ENCODE results near the gene ZFYVE9. TPM values are rescaled to one million over a fixed set of nuclear protein-coding genes. Genes with fewer than 3 reads are reported as not detected.

ZFYVE9 gene
- total and polyA plus RNA-seq, 2 of the 13 experiments (the other 11 are each of a cell fraction or from before 2014, with no cell fraction given), result 9.2 to 19.8 TPM

DNA sequence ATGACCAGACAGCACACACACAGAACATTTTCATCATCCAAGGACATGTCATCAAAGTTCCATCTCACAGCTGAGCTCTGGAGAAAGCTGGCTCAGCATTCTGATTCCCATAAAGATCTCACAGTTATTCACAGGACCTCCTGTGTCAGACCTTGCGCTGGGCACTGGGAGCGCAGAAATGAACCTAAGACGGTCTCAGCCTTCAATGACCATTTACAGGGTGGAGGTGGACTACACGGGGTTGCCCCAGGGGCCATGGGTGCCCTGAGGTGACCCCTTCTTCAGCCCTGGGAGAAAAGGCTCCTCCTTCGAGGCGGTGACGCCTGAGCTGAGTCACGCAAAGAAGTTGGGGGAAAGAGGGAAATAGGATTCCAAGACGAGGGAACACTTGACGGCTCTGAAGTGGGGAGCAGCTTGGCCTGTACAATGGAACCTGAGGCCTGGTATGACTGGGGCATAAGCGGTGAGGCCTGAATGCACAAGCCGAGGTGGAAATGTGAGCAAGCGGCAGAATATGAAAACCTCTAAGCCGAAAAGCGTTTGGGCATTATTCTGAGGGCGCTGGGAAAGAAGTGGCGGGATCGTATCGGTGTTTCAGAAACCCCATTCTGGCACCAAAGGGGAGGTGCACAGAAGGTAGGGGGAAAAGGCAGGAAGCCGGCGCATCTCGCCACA, 223.3 kb downstream of the ZFYVE9 start:
- intact Hi-C loops (cut with micrococcal nuclease; ENCODE audit: unreplicated experiment), result no loop called here
- ChIA-PET POLR2A (interaction anchor here (1.0 to 3.0 kb wide), 5 partner anchors 13 to 285 kb away, joined by 3 to 22 read pairs (median 3); partner anchors contain the start of genes ORC1 and PRPF38A), CTCF (ENCODE audit: low intra/inter-chr PET ratio, low total read pairs) (no interaction called here)
- no peaks in the 10 kb centered on the region; a peak in 1 of 5 replicates for H3K27me3 ChIP-seq (ENCODE audit: control insufficient read depth in 1 of 2, insufficient read depth in 2 of 2, low read length in 2 of 2)
- peaks cover 45% of the 10 kb centered on the region for H3K4me1 ChIP-seq (ENCODE audit: insufficient read depth, low read length)
- TSS peak; percentile 61 for BruUV-seq (replicated peaks)
- no peaks in the 10 kb centered on the region for H3K9me3 ChIP-seq (ENCODE audit: low read length)
- H3K36me3 ChIP-seq (replicated peaks in 1 of 2; ENCODE audit: control insufficient read depth in 1 of 2, insufficient read depth in 2 of 2, low read length in 2 of 2), result peaks cover 16 to 28% of the 10 kb centered on the region in 2 experiments; a peak in 4 of 5 replicates
- peak overlapping the region; percentile 99 for H3K9ac ChIP-seq (ENCODE audit: insufficient read depth, low read depth, low read length)
- H3K4me3 ChIP-seq (replicated peaks in 1 of 3; ENCODE audit: insufficient read depth in 1 of 3, low read depth in 2 of 3, low read length in 3 of 3), result peak overlapping the region; percentile 98 to 100 (median 99)
- WGBS (ENCODE audit: low lambda C conversion rate), result 6% methylated on average over 19 of the region's 22 CpGs
- H2AFZ ChIP-seq (ENCODE audit: low read length), result peak overlapping the region; percentile 69
- H4K20me1 ChIP-seq (ENCODE audit: insufficient read depth, low read length), result no peaks in the 10 kb centered on the region
- peaks cover 14% of the 10 kb centered on the region for H3K79me2 ChIP-seq (ENCODE audit: insufficient read depth, low read length)
- peak overlapping the region; percentile 99 for H3K4me2 ChIP-seq (ENCODE audit: low read depth, low read length)
- FAIRE-seq (no peak), DNase-seq (ENCODE audit: low spot score) (no peak), ATAC-seq (peak; percentile 1; the same call in 1 of the 3 replicates)
- in situ Hi-C loops (cut with HindIII; ENCODE audit: extremely low pct_ligation_motif_present, low pct_unique_long_range_greater_than_20kb), result no loop called here
- H3K27ac ChIP-seq (ENCODE audit: extremely low read length, insufficient read depth, low read length), result peak overlapping the region; percentile 83
- TF ChIP-seq XRCC5 (optimal IDR thresholded peaks at IDR 0.05; ENCODE audit: low read length) (peak; percentile 15), TBX2 (CRISPR knock-in tag; IDR thresholded peaks at IDR 0.05; ENCODE audit: borderline replicate concordance) (no peak), ZNF329 (CRISPR knock-in tag; IDR thresholded peaks at IDR 0.05; ENCODE audit: low read depth) (0 out of 2 replicates have a peak, but pooled peaks have one; percentile 9), MAFK (conservative IDR thresholded peaks at IDR 0.05 in 1 of 2, IDR thresholded peaks at IDR 0.05 in 1 of 2; ENCODE audit: low read length in 2 of 2) (peak; percentile 82 to 83), ZSCAN22 (CRISPR knock-in tag; IDR thresholded peaks at IDR 0.05) (no peak), ZNF292 (CRISPR knock-in tag; IDR thresholded peaks at IDR 0.05; ENCODE audit: borderline replicate concordance, low read depth) (peak; percentile 53; the same call in 1 of the 2 replicates), ZNF773 (CRISPR knock-in tag; IDR thresholded peaks at IDR 0.05; ENCODE audit: borderline replicate concordance) (no peak)
- TF ChIP-seq, protein P1, sequence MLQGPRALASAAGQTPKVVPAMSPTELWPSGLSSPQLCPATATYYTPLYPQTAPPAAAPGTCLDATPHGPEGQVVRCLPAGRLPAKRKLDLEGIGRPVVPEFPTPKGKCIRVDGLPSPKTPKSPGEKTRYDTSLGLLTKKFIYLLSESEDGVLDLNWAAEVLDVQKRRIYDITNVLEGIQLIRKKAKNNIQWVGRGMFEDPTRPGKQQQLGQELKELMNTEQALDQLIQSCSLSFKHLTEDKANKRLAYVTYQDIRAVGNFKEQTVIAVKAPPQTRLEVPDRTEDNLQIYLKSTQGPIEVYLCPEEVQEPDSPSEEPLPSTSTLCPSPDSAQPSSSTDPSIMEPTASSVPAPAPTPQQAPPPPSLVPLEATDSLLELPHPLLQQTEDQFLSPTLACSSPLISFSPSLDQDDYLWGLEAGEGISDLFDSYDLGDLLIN (CRISPR knock-in tag; IDR thresholded peaks at IDR 0.05; ENCODE audit: borderline replicate concordance), result no peak
- TF ChIP-seq, protein P2, sequence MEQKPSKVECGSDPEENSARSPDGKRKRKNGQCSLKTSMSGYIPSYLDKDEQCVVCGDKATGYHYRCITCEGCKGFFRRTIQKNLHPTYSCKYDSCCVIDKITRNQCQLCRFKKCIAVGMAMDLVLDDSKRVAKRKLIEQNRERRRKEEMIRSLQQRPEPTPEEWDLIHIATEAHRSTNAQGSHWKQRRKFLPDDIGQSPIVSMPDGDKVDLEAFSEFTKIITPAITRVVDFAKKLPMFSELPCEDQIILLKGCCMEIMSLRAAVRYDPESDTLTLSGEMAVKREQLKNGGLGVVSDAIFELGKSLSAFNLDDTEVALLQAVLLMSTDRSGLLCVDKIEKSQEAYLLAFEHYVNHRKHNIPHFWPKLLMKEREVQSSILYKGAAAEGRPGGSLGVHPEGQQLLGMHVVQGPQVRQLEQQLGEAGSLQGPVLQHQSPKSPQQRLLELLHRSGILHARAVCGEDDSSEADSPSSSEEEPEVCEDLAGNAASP (CRISPR knock-in tag; IDR thresholded peaks at IDR 0.05; ENCODE audit: borderline replicate concordance), result peak; percentile 93; the same call in 1 of the 2 replicates
- TF ChIP-seq, protein P3, sequence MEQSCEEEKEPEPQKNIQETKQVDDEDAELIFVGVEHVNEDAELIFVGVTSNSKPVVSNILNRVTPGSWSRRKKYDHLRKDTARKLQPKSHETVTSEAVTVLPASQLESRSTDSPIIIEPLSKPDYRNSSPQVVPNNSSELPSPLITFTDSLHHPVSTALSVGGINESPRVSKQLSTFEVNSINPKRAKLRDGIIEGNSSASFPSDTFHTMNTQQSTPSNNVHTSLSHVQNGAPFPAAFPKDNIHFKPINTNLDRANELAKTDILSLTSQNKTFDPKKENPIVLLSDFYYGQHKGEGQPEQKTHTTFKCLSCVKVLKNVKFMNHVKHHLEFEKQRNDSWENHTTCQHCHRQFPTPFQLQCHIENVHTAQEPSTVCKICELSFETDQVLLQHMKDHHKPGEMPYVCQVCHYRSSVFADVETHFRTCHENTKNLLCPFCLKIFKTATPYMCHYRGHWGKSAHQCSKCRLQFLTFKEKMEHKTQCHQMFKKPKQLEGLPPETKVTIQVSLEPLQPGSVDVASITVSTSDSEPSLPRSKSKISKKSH (CRISPR knock-in tag; IDR thresholded peaks at IDR 0.05; ENCODE audit: borderline replicate concordance), result 0 out of 2 replicates have a peak, but pooled peaks have one; percentile 2
- TF ChIP-seq, protein P4, sequence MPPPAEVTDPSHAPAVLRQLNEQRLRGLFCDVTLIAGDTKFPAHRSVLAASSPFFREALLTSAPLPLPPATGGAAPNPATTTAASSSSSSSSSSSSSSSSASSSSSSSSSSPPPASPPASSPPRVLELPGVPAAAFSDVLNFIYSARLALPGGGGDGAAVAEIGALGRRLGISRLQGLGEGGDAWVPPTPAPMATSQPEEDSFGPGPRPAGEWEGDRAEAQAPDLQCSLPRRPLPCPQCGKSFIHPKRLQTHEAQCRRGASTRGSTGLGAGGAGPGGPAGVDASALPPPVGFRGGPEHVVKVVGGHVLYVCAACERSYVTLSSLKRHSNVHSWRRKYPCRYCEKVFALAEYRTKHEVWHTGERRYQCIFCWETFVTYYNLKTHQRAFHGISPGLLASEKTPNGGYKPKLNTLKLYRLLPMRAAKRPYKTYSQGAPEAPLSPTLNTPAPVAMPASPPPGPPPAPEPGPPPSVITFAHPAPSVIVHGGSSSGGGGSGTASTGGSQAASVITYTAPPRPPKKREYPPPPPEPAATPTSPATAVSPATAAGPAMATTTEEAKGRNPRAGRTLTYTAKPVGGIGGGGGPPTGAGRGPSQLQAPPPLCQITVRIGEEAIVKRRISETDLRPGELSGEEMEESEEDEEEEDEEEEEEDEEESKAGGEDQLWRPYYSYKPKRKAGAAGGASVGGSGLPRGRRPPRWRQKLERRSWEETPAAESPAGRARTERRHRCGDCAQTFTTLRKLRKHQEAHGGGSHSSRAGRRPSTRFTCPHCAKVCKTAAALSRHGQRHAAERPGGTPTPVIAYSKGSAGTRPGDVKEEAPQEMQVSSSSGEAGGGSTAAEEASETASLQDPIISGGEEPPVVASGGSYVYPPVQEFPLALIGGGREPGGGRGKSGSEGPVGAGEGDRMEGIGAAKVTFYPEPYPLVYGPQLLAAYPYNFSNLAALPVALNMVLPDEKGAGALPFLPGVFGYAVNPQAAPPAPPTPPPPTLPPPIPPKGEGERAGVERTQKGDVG (CRISPR knock-in tag; IDR thresholded peaks at IDR 0.05; ENCODE audit: borderline replicate concordance), result peak; percentile 40; the same call in 1 of the 2 replicates

Measured in HepG2 (cell line).